Measurements from ENCODE around the gene AMPH.
A peak's percentile ranks its signal among the peaks of the same experiment; 100 is the strongest.

AMPH gene

DNA sequence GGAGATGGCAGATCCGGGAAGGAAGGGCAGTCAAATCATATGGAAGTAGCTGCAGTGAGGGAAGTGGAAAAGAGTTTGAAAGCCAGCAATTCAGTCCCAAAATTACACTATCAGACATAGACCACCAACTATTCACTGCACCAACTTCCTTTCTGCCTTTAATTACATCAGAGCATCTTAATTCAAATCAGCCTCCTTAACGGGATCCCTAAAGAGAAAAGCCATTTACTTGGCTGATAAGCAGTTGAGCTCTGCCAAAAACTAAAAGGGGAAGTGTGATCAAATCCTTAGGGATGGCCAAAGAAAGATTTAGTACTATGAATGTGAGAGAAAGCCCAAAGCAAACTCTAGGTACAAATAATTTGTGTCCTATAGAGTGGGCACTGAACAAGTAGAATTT, 110.4 kb downstream of the AMPH start:
- no peak for DNase-seq (ENCODE audit: low read depth in 1 of 2, low spot score in 1 of 2)
- no peaks in the 10 kb centered on the region for H3K27me3 ChIP-seq (ENCODE audit: insufficient read depth, poor library complexity, severe bottlenecking)
- no peak overlapping the region for H3K4me3 ChIP-seq (replicated peaks; ENCODE audit: insufficient read depth, low read length)
- TF ChIP-seq REST (IDR thresholded peaks at IDR 0.05; ENCODE audit: insufficient replicate concordance, low read depth) (no peak), SPI1 (IDR thresholded peaks at IDR 0.05; ENCODE audit: borderline replicate concordance, low read depth) (peak; percentile 20; the same call in 1 of the 2 replicates), CTCF (IDR thresholded peaks at IDR 0.05; ENCODE audit: insufficient read depth, low read length) (no peak), GABPA (IDR thresholded peaks at IDR 0.05; ENCODE audit: low read depth) (no peak), POLR2AphosphoS5 (IDR thresholded peaks at IDR 0.05; ENCODE audit: low read depth) (no peak)
- no peak overlapping the region for H3K27ac ChIP-seq (replicated peaks)

DNA sequence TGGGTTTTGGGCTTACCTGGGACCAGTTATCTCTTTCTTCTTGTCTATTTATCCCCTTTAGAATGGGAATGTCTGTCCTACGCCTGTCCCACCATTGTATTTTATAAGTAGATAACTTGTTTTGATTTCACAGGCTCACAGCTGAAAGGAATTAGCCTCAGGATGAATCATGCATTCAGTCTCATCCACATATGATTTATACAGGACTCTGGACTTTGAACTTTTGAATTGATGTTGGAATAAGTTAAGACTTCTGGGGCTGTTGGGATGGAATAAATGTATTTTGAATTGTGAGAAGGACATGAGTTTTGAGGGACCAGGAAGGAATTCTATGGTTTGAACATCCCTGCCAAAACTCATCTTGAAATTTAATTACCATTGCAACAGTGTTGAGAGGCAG, 112.6 kb downstream of the AMPH start:
- TF ChIP-seq CTCF (IDR thresholded peaks at IDR 0.05; ENCODE audit: insufficient read depth, low read length) (no peak), GABPA (IDR thresholded peaks at IDR 0.05; ENCODE audit: low read depth) (no peak), SPI1 (IDR thresholded peaks at IDR 0.05; ENCODE audit: borderline replicate concordance, low read depth) (no peak), REST (IDR thresholded peaks at IDR 0.05; ENCODE audit: insufficient replicate concordance, low read depth) (no peak), POLR2AphosphoS5 (IDR thresholded peaks at IDR 0.05; ENCODE audit: low read depth) (no peak)

GRCh38 chr7:38512704-38513103, 118.5 kb downstream of the AMPH start:
- no peak overlapping the region for H3K27ac ChIP-seq (replicated peaks)
- no peak for TF ChIP-seq POLR2AphosphoS5 (IDR thresholded peaks at IDR 0.05; ENCODE audit: low read depth)
- no peak for TF ChIP-seq CTCF (IDR thresholded peaks at IDR 0.05; ENCODE audit: insufficient read depth, low read length)
- TF ChIP-seq REST (IDR thresholded peaks at IDR 0.05; ENCODE audit: insufficient replicate concordance, low read depth): peak; percentile 94
- no peak for TF ChIP-seq GABPA (IDR thresholded peaks at IDR 0.05; ENCODE audit: low read depth)
- DNase-seq (ENCODE audit: low read depth in 1 of 2, low spot score in 1 of 2): no peak
- H3K4me3 ChIP-seq (replicated peaks; ENCODE audit: insufficient read depth, low read length): no peak overlapping the region
- no peaks in the 10 kb centered on the region for H3K27me3 ChIP-seq (ENCODE audit: insufficient read depth, poor library complexity, severe bottlenecking)

More for the DNA sequence above, 112.6 kb downstream of the AMPH start:
- Histone ChIP-seq H3K27ac (replicated peaks) (no peak overlapping the region), H3K4me3 (replicated peaks; ENCODE audit: insufficient read depth, low read length) (no peak overlapping the region), H3K27me3 (ENCODE audit: insufficient read depth, poor library complexity, severe bottlenecking) (no peaks in the 10 kb centered on the region)
- no peak for DNase-seq (ENCODE audit: low read depth in 1 of 2, low spot score in 1 of 2)

Data from HL-60 (cell line).